ENCODE measurements around the gene FOXC2.
A peak's percentile ranks its signal among the peaks of the same experiment; 100 is the strongest.
"Not testable (repeated sequence)": the region's sequence is repeated elsewhere in the genome, so short reads cannot be mapped to it uniquely, and the experiment has no call there.

FOXC2 gene

GRCh38 chr16:86587955-86588354 is 21.3 kb downstream of the FOXC2 start:
- not testable (repeated sequence) for DNase-seq (ENCODE audit: low read depth in 2 of 2)

GRCh38 chr16:86590501-86591144 is 24.0 kb downstream of the FOXC2 start:
- DNase-seq (ENCODE audit: low read depth in 2 of 2), result no peak

GRCh38 chr16:86591270-86591669 is 24.6 kb downstream of the FOXC2 start:
- DNase-seq (ENCODE audit: low read depth in 2 of 2), result no peak

GRCh38 chr16:86593913-86594620 is 27.4 kb downstream of the FOXC2 start:
- no peak for DNase-seq (ENCODE audit: low read depth in 2 of 2)

GRCh38 chr16:86594721-86595120 is 28.1 kb downstream of the FOXC2 start:
- DNase-seq (ENCODE audit: low read depth in 2 of 2), result no peak

- no peak for DNase-seq (ENCODE audit: low read depth in 2 of 2)
Measured at GRCh38 chr16:86595983-86596605, 29.5 kb downstream of the FOXC2 start.

GRCh38 chr16:86597126-86597879 is 30.7 kb downstream of the FOXC2 start:
- no peak for DNase-seq (ENCODE audit: low read depth in 2 of 2)

- no peak for DNase-seq (ENCODE audit: low read depth in 2 of 2)
Measured at GRCh38 chr16:86597880-86598606, 31.4 kb downstream of the FOXC2 start.

GRCh38 chr16:86598607-86599565 is 32.3 kb downstream of the FOXC2 start:
- no peak for DNase-seq (ENCODE audit: low read depth in 2 of 2)

- DNase-seq (ENCODE audit: low read depth in 2 of 2), result no peak
Measured at GRCh38 chr16:86601356-86601755, 34.7 kb downstream of the FOXC2 start.

- DNase-seq (ENCODE audit: low read depth in 2 of 2), result no peak
Measured at GRCh38 chr16:86602521-86602920, 35.9 kb downstream of the FOXC2 start.

GRCh38 chr16:86604436-86605193 is 38.0 kb downstream of the FOXC2 start:
- peak; percentile 14 to 19 for DNase-seq (ENCODE audit: low read depth in 2 of 2)

- DNase-seq (ENCODE audit: low read depth in 2 of 2), result no peak
Measured at GRCh38 chr16:86605950-86606349, 39.3 kb downstream of the FOXC2 start.

- DNase-seq (ENCODE audit: low read depth in 2 of 2), result no peak
Measured at GRCh38 chr16:86608301-86608747, 41.7 kb downstream of the FOXC2 start.

- DNase-seq (ENCODE audit: low read depth in 2 of 2), result no peak
Measured at GRCh38 chr16:86609115-86609514, 42.5 kb downstream of the FOXC2 start.

GRCh38 chr16:86609661-86610060 is 43.0 kb downstream of the FOXC2 start:
- DNase-seq (ENCODE audit: low read depth in 2 of 2), result no peak

- DNase-seq (ENCODE audit: low read depth in 2 of 2), result no peak
Measured at GRCh38 chr16:86610779-86611524, 44.3 kb downstream of the FOXC2 start.

- no peak for DNase-seq (ENCODE audit: low read depth in 2 of 2)
Measured at GRCh38 chr16:86611525-86611855, 44.9 kb downstream of the FOXC2 start.

GRCh38 chr16:86611941-86612340 is 45.3 kb downstream of the FOXC2 start:
- DNase-seq (ENCODE audit: low read depth in 2 of 2), result no peak
